HG03039 (cell line): ENCODE results near the gene SBK1.

Source experiments
- ATAC-seq: cut with Tn5 transposase; IDR thresholded peaks from one replicate; pipeline ENCODE4 v1.9.1; 2021; ENCODE audit warnings: mild to moderate bottlenecking, moderate library complexity; ENCODE audit not compliant: unreplicated experiment

Gene SBK1

GRCh38 chr16:28280881-28281836 lies 11.2 kb upstream of the SBK1 start:
- ATAC-seq: no peak

- no peak for ATAC-seq
Observed at GRCh38 chr16:28282045-28282444, 10.3 kb upstream of the SBK1 start.

- no peak for ATAC-seq
Observed at GRCh38 chr16:28283173-28283572, 9.2 kb upstream of the SBK1 start.

DNA sequence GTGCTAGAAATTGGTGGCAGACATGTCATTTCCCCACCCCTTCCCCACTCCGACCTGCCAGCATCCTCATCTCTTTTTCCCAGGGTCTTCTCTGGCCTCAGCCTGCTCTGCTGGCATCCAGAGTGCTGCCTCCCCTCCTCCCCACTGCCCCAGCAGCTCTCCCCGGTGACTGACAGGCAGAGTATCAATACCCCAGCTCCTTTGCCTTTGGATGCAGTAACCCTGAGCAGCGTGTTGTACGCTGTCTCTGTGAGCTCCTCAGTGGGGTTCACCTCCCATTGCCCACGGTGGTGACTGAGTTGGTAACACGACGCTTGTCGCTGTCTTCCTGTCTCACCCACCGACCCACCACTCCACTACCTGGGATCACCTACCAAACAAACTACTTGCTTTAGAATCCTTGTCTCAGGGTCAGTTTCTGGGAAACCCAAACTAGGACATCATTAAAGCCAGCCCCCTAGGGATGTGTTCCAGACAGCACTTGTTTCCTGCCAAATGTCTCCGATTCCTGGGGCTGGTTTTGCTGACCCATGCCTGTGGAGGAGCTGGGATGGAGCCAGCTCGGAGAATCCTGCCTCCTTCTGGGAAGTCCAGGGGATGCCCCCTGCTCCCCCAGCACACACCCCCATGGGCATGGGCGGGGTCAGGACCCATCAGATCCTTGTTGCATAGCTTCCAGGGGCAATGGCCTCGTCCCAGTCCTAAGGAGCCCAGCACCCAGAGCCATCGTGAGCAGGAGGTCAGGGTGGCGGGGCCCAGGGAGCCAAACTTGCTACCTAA lies 8.3 kb upstream of the SBK1 start:
- ATAC-seq: no peak

DNA sequence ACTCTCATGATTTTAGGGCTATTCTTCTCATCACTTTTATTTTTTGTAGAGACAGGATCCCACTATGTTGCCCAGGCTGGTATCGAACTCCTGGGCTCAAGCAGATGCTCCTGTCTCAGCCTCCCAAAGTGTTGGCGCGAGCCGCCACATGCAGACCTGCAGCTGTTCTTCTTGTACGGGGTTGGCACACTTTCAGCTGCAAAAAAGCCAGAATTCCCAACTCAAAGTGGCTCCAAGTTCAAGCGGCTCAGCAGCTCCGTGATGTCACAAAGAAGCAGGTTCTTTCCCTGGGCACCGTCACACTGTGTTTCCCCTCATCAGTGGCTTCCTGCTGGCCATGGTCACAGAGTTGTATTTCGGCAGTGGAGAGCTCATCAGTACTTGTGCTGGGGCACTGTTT lies 6.7 kb upstream of the SBK1 start:
- no peak for ATAC-seq

GRCh38 chr16:28288114-28288513 lies 4.2 kb upstream of the SBK1 start:
- no peak for ATAC-seq

DNA sequence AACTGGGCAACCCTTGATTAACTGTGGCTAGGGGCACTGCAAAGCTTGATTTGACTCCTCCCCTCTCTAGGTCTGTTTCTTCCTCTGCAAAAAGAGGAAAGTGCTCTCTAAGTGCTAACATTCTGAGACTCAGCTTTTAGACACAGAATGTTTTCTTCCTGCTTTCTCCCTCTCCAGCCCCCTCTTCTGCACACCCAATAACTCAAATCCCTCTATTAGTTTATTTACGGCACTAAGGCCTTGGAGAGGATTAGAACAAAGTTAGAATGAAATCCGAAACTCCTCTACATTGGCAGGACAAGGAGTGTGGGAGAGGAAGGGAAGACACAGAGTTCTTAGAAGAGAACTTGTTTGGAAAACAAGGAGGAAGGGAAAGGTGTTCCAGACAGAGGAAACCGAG lies 3.3 kb upstream of the SBK1 start:
- ATAC-seq: no peak

- ATAC-seq: no peak
Observed at GRCh38 chr16:28289939-28290858, 2.1 kb upstream of the SBK1 start.

DNA sequence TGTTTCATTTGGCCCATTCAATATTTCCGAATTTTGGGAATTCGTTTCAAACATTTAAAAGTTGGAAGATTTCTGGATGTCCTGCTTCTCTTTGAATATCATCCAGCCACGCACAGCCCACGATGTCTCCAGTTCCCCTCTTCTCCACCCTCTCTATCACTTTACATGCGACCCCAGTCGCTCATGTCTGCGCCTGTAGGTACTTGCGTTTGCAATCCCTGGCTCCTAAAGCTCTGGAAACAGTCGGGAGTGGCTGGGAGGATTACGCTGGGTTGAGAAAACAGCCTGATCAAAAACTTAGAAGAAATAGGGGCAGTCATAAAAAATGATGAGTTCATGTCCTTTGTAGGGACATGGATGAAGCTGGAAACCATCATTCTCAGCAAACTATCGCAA lies 1.5 kb upstream of the SBK1 start:
- ATAC-seq: no peak

DNA sequence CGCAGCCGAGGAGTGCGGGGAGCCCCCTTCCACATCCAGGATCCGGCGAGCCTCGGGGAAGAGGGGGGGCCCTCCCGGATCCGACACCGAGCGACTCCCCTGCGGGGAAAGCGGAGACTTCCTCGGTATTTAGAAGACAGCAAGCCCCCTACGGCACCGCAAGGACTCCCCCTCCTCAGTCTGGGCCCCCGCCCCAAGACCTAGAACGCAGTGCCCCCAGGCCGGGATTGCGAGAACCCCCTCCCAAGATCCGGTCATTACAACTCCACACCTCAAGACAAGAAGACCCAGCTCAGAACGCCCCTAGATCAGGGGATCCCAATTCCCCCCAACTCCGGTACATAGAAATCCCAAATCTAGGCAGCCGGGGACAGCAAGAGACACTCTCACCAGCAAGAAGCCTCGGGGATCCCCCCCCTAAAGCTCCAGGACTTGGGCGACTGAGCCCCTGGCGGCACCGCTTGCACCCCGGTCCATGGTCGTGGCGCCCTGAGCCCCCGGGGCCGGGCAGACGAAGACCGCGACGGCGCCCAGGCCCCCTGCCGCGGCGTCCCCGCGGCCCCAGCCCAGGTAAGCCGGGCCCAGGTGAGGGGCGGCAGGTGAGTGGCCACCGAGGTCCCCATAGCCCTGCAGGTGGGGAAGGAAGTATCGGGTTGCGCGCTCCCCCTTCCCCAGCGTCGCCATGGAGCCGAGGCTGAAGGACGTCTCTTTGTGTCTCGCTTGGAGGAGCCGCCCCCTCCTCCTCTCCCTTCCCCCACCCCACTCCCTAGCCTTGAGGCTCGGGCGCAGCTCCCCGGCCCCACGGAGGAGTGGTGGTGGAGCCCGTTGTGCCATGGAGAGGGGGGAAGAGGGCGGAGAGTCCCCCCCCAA lies 641 bp downstream of the SBK1 start:
- no peak for ATAC-seq

GRCh38 chr16:28293601-28293960 lies 1.3 kb downstream of the SBK1 start:
- ATAC-seq: no peak

GRCh38 chr16:28294201-28294600 lies 1.9 kb downstream of the SBK1 start:
- no peak for ATAC-seq

GRCh38 chr16:28295276-28295675 lies 3.0 kb downstream of the SBK1 start:
- no peak for ATAC-seq

DNA sequence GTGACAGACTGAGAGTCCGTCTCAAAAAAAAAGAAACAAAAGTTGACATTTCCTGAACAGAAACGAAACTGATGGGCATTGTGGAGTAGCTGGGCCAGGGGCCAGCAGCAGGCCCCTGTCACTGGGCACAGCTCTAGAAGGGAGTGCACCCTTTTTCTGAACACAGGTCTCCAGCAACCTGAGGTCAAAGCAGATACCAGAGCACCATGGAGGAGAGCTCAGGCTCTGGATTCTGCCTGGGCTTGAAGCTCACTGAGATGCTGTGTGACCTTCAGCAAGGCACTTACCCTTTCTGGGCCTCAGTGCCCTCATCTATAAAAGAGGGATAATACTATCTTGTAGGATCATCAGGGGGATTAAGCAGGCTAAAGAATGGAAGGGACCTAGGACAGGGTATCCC lies 5.0 kb downstream of the SBK1 start:
- ATAC-seq: no peak

GRCh38 chr16:28297784-28298510 lies 5.6 kb downstream of the SBK1 start:
- ATAC-seq: no peak

DNA sequence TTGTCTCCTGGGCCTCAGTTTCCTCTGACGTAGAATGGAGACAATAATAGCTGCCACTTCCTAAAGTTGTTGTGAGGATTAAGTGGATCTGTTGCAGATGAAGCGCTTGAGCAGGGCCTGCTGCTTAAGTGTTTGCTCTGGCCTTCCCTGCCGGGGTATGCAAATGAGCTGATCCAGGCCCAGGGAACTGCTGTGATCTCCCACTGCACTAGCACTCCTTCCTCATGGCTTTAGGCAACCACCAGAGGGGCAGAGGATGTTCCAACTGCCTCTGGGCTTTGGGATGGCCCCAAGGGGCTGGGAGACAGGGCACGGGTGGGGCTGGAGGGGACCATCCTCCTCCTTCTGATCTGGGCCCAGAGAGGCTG lies 6.2 kb downstream of the SBK1 start:
- no peak for ATAC-seq

GRCh38 chr16:28300327-28300726 lies 8.0 kb downstream of the SBK1 start:
- ATAC-seq: no peak

GRCh38 chr16:28301154-28301553 lies 8.8 kb downstream of the SBK1 start:
- ATAC-seq: no peak

GRCh38 chr16:28301620-28302019 lies 9.3 kb downstream of the SBK1 start:
- ATAC-seq: no peak

- ATAC-seq: no peak
Observed at GRCh38 chr16:28303132-28303531, 10.8 kb downstream of the SBK1 start.
